Dorsolateral prefrontal cortex (tissue), 118 donors: ENCODE measurements around the gene GOLGA8K. TPM values are rescaled to one million over a fixed set of nuclear protein-coding genes. Genes with fewer than 3 reads are reported as not detected.

ENCODE experiments used
- total RNA-seq, 120 experiments: library from RNA; stranded (reverse); gene quantifications; one replicate each; pipeline versions ENCODE4 v1.2.3 to v1.2.4, GENCODE V29; 2022

Gene GOLGA8K
- total RNA-seq, 120 experiments from 2014 or later: 0.38 to 4.6 (median 1.4) TPM; not detected in 17

Other genes with a start within 250 kb of the GOLGA8K start
- gene GOLGA8O, start 52.3 kb upstream of the GOLGA8K start, total RNA-seq: 10 to 100 TPM in 6 of 120 experiments, 1 to 10 TPM in 101, under 1 TPM in 2, not detected in 11; 0.71 to 13.4 (median 3.8) TPM
- 10 to 100 TPM in 118 of 120 experiments, 1 to 10 TPM in 2; 9.7 to 34.0 (median 18.3) TPM for gene GOLGA8N, start 190.2 kb upstream of the GOLGA8K start, total RNA-seq
- gene ARHGAP11A, start 212.2 kb upstream of the GOLGA8K start, total RNA-seq: 1 to 10 TPM in 117 of 120 experiments, under 1 TPM in 3; 0.75 to 8.5 (median 2.6) TPM
- 100 to 1,000 TPM in 119 of 120 experiments, 10 to 100 TPM in 1; 61.3 to 336 (median 242) TPM for gene SCG5, start 238.4 kb upstream of the GOLGA8K start, total RNA-seq